GM12878 (cell line): ENCODE measurements around the gene OR2T27. TPM values are rescaled to one million over a fixed set of nuclear protein-coding genes. Genes with fewer than 3 reads are reported as not detected.

Experiments used
- ATAC-seq: fragments of 200-7000 bp; cut with Tn5 transposase; 3 replicates; pipeline ENCODE4 v1.9.1; 2020; ENCODE audit warnings: mild to moderate bottlenecking, moderate library complexity
- BruUV-seq: library from RNA; stranded (reverse); fragments of 400-500 nt; replicated peaks from 2 replicates; lab custom pipeline; 2021; lab: Mats Ljungman, UMichigan
- CTCF ChIA-PET: fragments of 300-600 bp; sonication (Branson Sonifier 250); formaldehyde crosslinking; extraction: SDS; loops from one replicate; lab custom pipeline; 2021; ENCODE audit warnings: inconsistent platforms; lab: Yijun Ruan, JAX
- POLR2A ChIA-PET: fragments of 350-600 bp; formaldehyde crosslinking; extraction: SDS; loops from one replicate; lab custom pipeline; 2021; ENCODE audit warnings: inconsistent platforms; lab: Charles Lee
- RAD21 ChIA-PET: fragments of 300-600 bp; sonication (Branson Sonifier 250); formaldehyde crosslinking; loops from one replicate; lab custom pipeline; 2023; ENCODE audit warnings: antibody characterized with exemption; ENCODE audit not compliant: unreplicated experiment; lab: Charles Lee
- SMC1A ChIA-PET: fragments of 300-600 bp; sonication (Branson Sonifier 250); formaldehyde crosslinking; loops from one replicate; lab custom pipeline; 2023; ENCODE audit not compliant: unreplicated experiment, uncharacterized antibody; lab: Charles Lee
- DNase-seq: peaks from one replicate; pipeline ENCODE4 v3.0.0-alpha.2; 2011; ENCODE audit warnings: low read depth, low spot score
- FAIRE-seq: peaks from 3 replicates; lab custom pipeline; 2011; peaks lifted over from hg19 to GRCh38; lab: Jason Lieb, UNC
- H2AFZ ChIP-seq: 2 replicates; pipeline ENCODE4 v1.6.0; 2011; ENCODE audit warnings: low read depth, low read length, control low read depth; ENCODE audit not compliant: control insufficient read depth
- H3K27ac ChIP-seq: 2 replicates; pipeline ENCODE4 v1.5.1; 2011; ENCODE audit warnings: control low read depth; ENCODE audit not compliant: control insufficient read depth, insufficient read depth
- H3K27me3 ChIP-seq, 2 experiments: replicated peaks in 1 of 2; 2 replicates each; pipeline versions ENCODE4 v1.6.0 to v1.6.1; 2011; ENCODE audit warnings: low read length in 1 of 2; ENCODE audit not compliant: control insufficient read depth in 2 of 2, insufficient read depth in 2 of 2
- H3K36me3 ChIP-seq, 2 experiments: 2 replicates each; pipeline ENCODE4 v1.5.1; 2011; ENCODE audit warnings: low read length in 1 of 2; ENCODE audit not compliant: control insufficient read depth in 2 of 2, insufficient read depth in 2 of 2
- H3K4me1 ChIP-seq: 2 replicates; pipeline ENCODE4 v1.6.1; 2011; ENCODE audit warnings: mild to moderate bottlenecking, low read length, moderate library complexity, mixed read lengths; ENCODE audit not compliant: control insufficient read depth, insufficient read depth
- H3K4me2 ChIP-seq: 2 replicates; pipeline ENCODE4 v1.6.0; 2011; ENCODE audit warnings: control low read depth; ENCODE audit not compliant: control insufficient read depth, insufficient read depth
- H3K4me3 ChIP-seq: fragments of 200-600 bp; sonication (generic); 2 replicates; pipeline ENCODE4 v1.5.1; 2016
- H3K79me2 ChIP-seq: 2 replicates; pipeline ENCODE4 v1.6.0; 2011; ENCODE audit warnings: low read length; ENCODE audit not compliant: control insufficient read depth, insufficient read depth
- H3K9ac ChIP-seq: 2 replicates; pipeline ENCODE4 v1.8.0; 2011; ENCODE audit warnings: low read length, control low read depth, mixed read lengths; ENCODE audit not compliant: control insufficient read depth, insufficient read depth
- H3K9me3 ChIP-seq: replicated peaks from 3 replicates; pipeline ENCODE4 v1.5.1; 2011; ENCODE audit warnings: mild to moderate bottlenecking, low read length; ENCODE audit not compliant: control insufficient read depth, insufficient read depth
- H4K20me1 ChIP-seq: 2 replicates; pipeline ENCODE4 v1.6.0; 2011; ENCODE audit not compliant: control insufficient read depth, insufficient read depth
- BCLAF1 ChIP-seq: fragments of 450-650 bp; IDR thresholded peaks from 2 replicates; pipeline ENCODE4 v1.6.1; 2017; ENCODE audit warnings: antibody characterized with exemption, mild to moderate bottlenecking, moderate library complexity
- CBX5 ChIP-seq: sonication (generic); IDR thresholded peaks from 2 replicates; pipeline ENCODE4 v1.6.1; 2016; ENCODE audit warnings: low read depth, moderate library complexity, mild to moderate bottlenecking, inconsistent platforms
- ETV6 ChIP-seq, 2 experiments: fragments of 450-650 bp in 1 of 2; IDR thresholded peaks in 1 of 2; conservative IDR thresholded peaks in 1 of 2; 2 replicates each; pipeline ENCODE4 v1.6.1; 2014; ENCODE audit warnings: antibody characterized with exemption in 1 of 2, borderline replicate concordance in 1 of 2, low read depth in 1 of 2, mild to moderate bottlenecking in 1 of 2, moderate library complexity in 1 of 2
- JUNB ChIP-seq: IDR thresholded peaks from 2 replicates; pipeline ENCODE4 v1.6.1; 2016; ENCODE audit warnings: antibody characterized with exemption, mild to moderate bottlenecking
- MEF2B ChIP-seq: fragments of 450-650 bp; IDR thresholded peaks from 2 replicates; pipeline ENCODE4 v1.6.1; 2018; ENCODE audit warnings: mild to moderate bottlenecking, moderate library complexity; ENCODE audit not compliant: partially characterized antibody, poor library complexity, severe bottlenecking
- MTA2 ChIP-seq: fragments of 450-650 bp; IDR thresholded peaks from 2 replicates; pipeline ENCODE4 v1.6.1; 2016; ENCODE audit warnings: low read depth, mild to moderate bottlenecking, moderate library complexity
- NR2C1 ChIP-seq: fragments of 450-650 bp; IDR thresholded peaks from 2 replicates; pipeline ENCODE4 v1.6.1; 2017; ENCODE audit warnings: antibody characterized with exemption, mild to moderate bottlenecking, moderate library complexity
- RBBP5 ChIP-seq: fragments of 200-600 bp; sonication (generic); conservative IDR thresholded peaks from 2 replicates; pipeline ENCODE4 v1.6.1; 2016
- STAT1 ChIP-seq: fragments of 450-650 bp; conservative IDR thresholded peaks from 2 replicates; pipeline ENCODE4 v1.6.1; 2014; ENCODE audit warnings: antibody characterized with exemption, mild to moderate bottlenecking
- ZNF207 ChIP-seq: fragments of 450-650 bp; IDR thresholded peaks from 2 replicates; pipeline ENCODE4 v1.6.1; 2014; ENCODE audit warnings: antibody characterized with exemption, mild to moderate bottlenecking, borderline replicate concordance
- WGBS: methylation state at CpG from one replicate; pipeline ENCODE4 v1.1.6; 2016; ENCODE audit warnings: low lambda C conversion rate; ENCODE audit not compliant: insufficient replicate concordance, insufficient coverage; ENCODE audit errors: missing lambda C conversion rate; 5-methylcytosine and 5-hydroxymethylcytosine counted together
- in situ Hi-C: fragments of 300-500 bp; cut with MboI; formaldehyde crosslinking; loops from 9 replicates; pipeline ENCODE4 v1.14.3; 2018; ENCODE audit warnings: mixed read lengths
- intact Hi-C: fragments of 100-400 bp; cut with micrococcal nuclease; formaldehyde crosslinking; loops from one replicate; pipeline ENCODE4 v1.14.2; 2022; ENCODE audit not compliant: unreplicated experiment
- polyA plus RNA-seq, 11 experiments: library from polyadenylated mRNA; depleted of rRNA in 4 of 11; unstranded in 6 of 11; stranded (reverse) in 5 of 11; fragments of >200 nt; fragmentation: Nextera tagmentation in 4 of 11; fragmentation: Illumina TruSeq in 1 of 11; extraction: Ambion mirVana in 4 of 11; extraction: Trizol in 1 of 11; gene quantifications; 1 replicate in 1 of 11; 2 replicates in 10 of 11; pipeline versions ENCODE4 v1.2.1 to v1.2.3, GENCODE V29; 2011 to 2016; ENCODE audit warnings: inconsistent platforms in 2 of 11, missing spikeins in 2 of 11, low read depth in 1 of 11
- total RNA-seq, 4 experiments: library from RNA; depleted of rRNA in 3 of 4; stranded (reverse); fragments of >200 nt in 3 of 4; fragmentation: Illumina TruSeq in 1 of 4; extraction: Trizol in 1 of 4; gene quantifications; 2 replicates each; pipeline versions ENCODE4 v1.2.1 to v1.2.3, GENCODE V29; 2013 to 2021

OR2T27 gene
- total and polyA plus RNA-seq, 10 of the 15 experiments (the other 5 are each of a cell fraction or from before 2014, with no cell fraction given), result 0.13 to 0.33 (median 0.22) TPM; not detected in 3

- Histone ChIP-seq H3K79me2 (no peaks in the 10 kb centered on the region), H3K4me2 (no peak overlapping the region), H3K27me3 (no peaks in the 10 kb centered on the region), H4K20me1 (no peaks in the 10 kb centered on the region), H3K36me3 (no peaks in the 10 kb centered on the region), H3K4me1 (no peaks in the 10 kb centered on the region), H3K9me3 (peaks cover 5% of the 10 kb centered on the region), H2AFZ (no peak overlapping the region), H3K9ac (no peak overlapping the region), H3K27ac (no peak overlapping the region), H3K4me3 (no peak overlapping the region)
- no peak for DNase-seq
- BruUV-seq, result no TSS peak
- in situ Hi-C loops (no loop called here), intact Hi-C loops (no loop called here)
- ChIA-PET POLR2A (no interaction called here), RAD21 (no interaction called here), CTCF (interaction anchor here (1.7 to 2.6 kb wide), 2 partner anchors 9 to 12 kb away, joined by 5 to 9 read pairs; no protein-coding TSS in a partner anchor), SMC1A (interaction anchor here (1.8 kb wide), 1 partner anchor 12 kb away, joined by 7 read pairs; no protein-coding TSS in a partner anchor)
- WGBS, result 93% methylated on average over 1 of the region's 1 CpG
- TF ChIP-seq ZNF207 (no peak), NR2C1 (no peak), JUNB (no peak), MEF2B (no peak), ETV6 (conservative IDR thresholded peaks at IDR 0.05 in 1 of 2, IDR thresholded peaks at IDR 0.05 in 1 of 2; ENCODE audit: borderline replicate concordance in 1 of 2, low read depth in 1 of 2) (no peak), MTA2 (no peak), CBX5 (no peak), BCLAF1 (no peak), STAT1 (no peak), RBBP5 (no peak)
- FAIRE-seq, result peak; percentile 44
- no peak for ATAC-seq
Observed at GRCh38 chr1:248670003-248670402, 14.7 kb upstream of the OR2T27 start.
